NAMALWA (cell line): ENCODE results near the gene TMPRSS3.

Source experiments
- DNase-seq: peaks from one replicate; pipeline ENCODE4 v3.0.0-alpha.2; 2015; ENCODE audit warnings: low spot score

TMPRSS3 gene

DNA sequence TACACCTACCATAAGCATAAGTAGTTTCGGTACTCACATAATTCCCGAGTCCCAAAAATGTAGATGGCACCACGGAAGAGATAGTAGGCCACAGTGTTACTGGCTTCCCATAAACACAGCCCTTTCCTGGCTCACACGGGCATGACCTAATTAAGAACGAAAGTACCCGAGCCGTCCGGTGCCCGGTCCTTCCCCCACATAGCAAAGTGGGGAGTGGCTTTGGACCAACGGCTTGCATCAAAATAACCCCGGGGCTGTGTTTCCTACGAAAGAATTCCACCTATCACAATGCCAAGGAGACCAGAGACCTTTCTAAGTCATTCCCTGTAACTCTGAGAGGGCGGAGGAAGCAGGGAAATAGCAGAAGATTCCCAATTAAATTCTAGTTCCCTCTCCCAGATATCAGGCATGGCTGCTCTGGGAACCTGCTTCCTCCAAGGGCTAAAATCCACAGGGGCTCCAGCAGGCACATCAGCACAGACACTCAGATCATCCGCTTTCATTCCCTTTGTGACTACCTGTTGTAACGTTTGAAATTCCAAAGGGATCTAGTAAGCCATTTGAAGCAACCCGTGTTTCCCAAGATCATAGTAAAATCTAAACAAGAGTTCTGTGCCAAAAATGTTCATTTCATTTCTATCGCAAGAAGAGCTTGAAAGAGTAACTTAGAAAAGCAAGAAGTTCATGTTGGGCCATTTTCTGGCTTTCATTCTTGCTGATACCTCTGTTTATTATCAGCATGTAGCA lies at the start of gene TMPRSS3:
TMPRSS3 (minus strand) TSS at position 148 of the 747 bp plus-strand sequence. CDS start 635 bp downstream, outside the sequence.
- no peak for DNase-seq

DNA sequence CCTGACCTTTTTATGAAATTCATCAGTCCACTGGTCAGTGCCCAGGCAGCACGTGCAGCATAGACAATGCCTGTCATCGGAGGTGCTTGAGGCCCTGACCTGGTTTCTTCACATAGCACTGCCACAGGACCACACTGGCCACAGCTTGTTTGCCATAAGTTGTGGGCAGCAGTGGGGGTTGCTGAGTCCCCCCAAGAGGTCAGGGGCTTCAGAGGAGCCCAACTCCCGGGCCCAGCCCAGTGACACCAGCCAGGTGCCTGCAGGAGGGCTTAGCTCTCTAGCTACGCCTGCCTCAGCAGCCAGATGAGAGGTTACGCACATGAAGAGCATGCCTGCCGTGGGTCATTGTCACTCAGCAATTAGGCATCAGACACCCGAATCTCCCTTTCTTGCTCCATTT lies 49.5 kb upstream of the TMPRSS3 start:
- no peak for DNase-seq

DNA sequence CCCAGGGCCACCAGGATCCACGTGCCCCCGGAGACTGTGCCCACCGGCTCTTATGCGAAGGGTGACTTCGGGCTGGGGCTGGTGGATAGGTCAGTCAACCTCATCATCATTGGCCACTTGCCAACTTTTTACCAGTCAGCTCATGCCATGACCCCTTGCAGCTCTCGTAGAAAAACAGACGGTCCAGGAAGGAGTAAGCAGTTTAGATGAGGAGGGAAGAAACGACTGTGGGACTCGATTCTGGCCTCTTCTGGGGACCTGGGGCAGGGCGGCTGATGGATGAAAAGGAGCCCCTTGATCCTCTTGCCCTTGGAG lies 48.9 kb upstream of the TMPRSS3 start:
- DNase-seq, result no peak

DNA sequence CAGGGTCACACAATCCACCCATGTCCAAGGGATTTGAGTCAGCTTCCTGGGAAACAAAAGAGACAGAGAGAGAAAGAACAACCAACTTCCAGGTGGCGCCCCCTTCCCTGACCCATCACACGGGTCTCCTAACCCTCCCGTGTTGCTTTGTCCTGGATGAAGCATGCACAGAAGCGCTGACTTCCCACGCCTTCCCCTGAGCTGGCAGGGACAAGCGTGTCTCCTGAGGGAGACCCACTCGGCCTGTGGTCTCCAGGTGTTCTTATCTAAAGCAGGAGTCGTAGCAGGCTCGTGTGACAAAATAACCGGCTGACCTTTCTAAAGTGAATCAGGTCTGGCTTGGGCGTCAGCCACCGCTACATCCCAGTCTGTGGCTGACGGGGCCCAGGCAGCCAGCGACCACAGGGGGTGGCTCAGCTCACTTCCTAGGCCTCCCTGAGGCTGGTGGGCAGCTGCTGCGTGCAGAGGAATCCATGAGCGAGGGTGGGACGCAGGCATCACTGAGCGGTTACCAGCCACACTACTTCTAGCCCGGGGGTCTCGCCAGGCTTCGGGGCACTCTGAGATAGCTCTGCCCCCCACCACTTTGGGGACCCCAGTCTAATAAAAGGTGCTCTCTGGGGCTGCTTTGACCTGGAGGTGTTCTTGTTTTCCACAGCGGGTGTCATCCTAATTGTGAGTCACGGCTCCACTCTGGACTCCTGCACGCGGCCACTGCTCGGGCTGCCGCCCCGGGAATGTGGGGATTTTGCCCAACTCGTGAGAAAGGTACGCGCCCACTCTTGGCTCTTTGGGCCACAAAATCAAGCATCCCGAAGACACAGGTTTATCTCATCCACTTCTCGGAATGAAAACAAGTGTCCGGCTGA lies 48.3 kb upstream of the TMPRSS3 start:
- DNase-seq, result no peak

DNA sequence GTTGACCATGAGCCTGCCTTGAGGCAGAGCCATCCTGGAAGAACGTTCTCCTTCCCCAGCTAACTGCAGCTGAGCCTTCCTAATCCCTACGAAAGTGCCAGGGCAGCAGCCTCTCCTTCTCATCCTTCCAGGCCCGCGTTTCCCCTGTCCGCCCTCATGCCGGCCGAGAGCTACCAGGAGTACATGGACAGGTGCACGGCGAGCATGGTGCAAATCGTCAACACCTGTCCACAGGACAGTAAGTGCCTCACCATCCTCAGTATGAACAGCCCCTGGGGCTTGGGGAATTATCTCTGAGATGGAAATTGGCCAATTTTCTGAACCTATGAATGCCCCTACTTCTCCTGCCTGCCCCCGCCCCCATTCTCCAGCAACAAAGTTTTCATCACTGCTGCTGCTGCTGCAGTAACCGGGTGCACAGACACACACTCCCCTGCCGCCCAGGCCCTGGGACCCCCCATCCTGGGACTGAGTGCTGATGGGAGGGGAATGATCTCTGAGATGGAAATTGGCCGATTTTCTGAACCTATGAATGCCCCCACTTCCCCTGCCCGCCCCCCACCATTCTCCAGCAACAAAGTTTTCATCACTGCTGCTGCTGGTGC lies 47.4 kb upstream of the TMPRSS3 start:
- DNase-seq, result no peak

DNA sequence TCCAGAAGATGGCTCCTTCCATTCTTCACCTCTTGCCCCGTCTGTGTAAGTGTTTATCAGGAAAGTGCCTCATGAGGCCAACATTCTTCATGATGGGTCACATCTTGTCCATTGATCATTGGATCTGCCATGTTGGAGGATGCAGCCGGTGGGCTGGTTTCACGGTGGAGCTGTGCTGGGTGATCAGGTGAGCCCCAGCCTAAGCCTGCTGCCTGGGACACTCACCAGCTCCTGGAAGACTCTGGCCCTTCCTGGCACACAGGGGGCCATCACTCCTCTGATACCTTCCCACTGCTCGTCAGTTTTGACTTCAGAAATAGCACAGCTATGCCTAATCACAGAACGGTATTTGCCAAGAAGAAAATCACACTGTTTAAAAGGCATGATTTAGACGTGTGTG lies 46.1 kb upstream of the TMPRSS3 start:
- DNase-seq, result no peak

DNA sequence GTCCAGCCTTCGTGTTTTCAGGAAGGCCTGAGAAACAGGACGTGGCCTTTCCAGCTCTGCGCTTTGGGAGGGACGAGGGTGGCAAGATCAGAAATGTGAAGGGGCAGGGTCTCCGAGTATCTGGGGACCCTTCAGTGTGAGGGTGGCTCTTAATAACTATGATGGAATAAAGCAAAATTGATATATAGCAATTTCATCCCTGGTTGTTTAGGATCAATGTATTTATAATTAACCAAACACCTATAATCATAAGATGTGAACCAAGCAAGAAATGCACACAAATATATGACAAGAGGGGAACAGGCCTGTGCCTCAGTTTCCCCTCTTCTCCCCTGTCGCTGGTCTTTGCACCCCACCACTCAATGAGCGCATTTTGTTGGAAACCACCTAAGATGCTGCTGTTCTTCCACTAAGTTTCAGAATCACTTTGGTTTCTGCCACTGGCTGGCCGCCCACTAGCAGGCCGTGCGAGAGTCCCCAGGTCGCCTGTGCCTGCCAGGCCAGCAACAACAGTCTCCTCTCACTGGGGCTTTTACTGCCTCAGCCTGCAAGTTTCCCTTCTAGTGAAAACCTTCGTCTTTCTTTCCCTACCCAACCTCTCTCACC lies 44.4 kb upstream of the TMPRSS3 start:
- no peak for DNase-seq

DNA sequence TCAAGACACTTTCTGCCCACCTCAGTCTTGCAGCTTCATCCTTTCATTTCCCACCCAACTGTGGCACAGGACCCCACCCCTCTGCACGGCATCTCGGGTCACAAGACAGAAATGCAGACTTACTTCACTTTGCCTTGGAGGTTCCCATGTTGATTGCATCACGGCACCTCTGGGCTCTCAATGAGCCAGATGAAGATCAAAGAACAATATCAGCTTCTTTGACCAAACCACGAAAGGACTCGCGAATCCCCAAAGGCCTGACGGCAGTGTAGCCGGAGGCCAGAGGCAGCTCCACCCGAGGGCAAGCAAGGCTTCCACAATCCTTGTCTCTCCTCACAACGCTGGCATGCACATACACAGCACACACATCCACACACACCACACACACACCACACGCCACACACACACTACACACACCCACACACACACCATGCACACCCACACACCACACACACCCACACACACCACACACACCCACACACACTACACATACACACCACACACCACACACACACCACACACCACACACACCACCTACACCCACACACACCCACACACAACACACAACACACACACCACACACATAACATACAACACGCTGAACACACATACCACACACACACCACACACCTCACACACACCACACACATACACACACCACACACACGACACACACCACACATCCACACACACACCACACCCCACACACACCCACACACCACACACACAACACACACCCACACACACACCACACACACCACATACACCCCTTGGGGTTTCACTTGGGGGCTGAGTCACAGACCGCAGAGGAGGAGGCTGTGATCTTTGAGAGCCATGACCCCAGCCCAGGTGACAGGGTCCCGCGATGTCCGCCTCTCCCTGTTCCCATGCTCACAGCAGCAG lies 43.7 kb upstream of the TMPRSS3 start:
- no peak for DNase-seq

DNA sequence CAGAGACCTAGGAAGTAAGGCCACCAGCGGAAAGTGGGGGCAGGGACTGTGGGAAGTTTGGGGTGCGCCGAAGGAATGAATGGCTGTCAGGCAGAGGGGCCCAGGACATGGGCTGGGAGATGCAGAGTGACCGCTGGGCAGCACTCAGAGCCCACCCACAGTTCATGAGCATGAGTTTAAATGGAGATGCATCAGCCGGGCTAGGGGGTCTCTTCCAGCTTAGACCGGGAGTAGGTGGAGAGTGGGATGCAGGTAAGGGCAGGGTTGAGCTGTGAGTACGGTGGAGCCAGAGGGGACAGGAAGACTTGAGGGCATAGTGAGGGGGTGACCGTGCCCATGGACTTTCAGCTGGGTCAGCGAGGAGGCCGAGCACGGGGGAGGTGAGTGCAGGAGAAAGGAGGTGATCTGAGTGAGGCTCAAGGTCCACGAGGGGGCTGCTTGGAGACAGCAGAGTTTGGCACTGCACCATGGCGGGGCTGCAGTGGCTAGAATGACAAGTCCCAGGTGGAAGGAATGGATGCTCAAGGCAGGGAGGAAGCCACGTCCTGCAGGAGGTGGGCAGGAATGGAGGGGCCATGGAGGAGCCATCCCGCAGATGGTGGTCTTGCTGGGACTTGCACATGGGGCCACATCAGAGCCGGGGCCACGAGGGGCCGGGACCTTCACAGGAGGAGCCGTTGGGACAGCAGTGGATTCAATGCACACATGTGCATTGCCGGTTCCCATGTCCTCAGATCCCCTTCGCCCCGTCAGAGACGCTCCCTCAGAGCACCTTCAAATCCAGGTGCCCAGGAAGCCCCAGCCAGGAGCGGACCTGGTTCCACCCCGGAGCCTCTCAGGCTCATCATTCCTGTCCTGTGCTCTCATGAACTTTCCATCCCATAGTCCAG lies 42.7 kb upstream of the TMPRSS3 start:
- no peak for DNase-seq

DNA sequence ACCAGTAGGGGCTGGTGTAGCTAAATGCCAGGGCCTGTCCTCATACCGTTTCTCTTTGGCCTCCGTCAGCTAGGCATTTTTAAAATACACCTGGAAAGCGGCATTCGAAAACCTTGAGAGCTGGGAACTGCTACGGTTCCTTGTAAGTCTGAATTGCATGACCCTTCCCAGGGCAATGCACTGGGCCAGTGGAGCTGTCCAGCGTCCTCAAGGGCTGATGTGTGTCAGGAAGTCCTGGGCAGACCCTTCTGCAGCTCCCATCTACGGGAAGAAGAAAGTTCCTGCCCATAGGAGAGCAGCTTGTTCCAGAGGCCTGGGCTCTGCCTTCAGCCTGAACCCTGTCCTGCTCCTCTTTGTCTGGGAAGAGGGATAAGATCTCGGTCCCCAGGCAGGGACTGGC lies 41.9 kb upstream of the TMPRSS3 start:
- no peak for DNase-seq

DNA sequence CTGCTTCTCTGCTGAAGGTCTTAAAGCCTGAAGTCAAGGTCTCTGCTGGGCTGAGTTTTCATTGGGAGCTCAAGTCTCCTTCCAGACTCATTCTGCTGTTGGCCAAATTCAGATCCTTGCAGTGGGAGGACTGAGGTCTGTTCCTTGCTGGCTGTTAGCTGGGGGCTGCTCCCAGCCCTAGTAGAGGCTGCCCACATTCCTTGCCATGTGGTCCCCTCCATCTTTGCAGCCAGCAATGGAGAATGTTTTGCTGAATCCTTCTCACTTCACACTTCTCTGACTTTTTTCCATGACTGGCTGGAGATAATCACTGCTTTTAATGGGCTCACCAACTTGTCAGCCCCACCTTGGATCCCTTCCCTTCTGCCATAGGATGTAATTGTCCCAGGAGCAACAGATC lies 41.1 kb upstream of the TMPRSS3 start:
- DNase-seq, result no peak

DNA sequence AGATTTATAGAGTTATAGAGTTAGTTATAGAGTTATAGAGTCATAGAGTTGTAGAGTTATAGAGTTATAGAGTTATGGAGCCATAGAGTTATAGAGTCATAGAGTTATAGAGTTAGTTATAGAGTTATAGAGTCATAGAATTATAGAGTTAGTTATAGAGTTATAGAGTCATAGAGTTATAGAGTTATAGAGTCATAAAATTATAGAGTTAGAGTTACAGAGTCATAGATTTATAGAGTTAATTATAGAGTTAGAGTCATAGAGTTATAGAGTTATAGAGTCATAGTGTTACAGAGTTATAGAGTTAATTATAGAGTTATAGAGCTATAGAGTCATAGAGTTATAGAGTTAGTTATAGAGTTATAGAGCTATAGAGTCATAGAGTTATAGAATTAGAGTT lies 40.0 kb upstream of the TMPRSS3 start:
- DNase-seq, result no peak

DNA sequence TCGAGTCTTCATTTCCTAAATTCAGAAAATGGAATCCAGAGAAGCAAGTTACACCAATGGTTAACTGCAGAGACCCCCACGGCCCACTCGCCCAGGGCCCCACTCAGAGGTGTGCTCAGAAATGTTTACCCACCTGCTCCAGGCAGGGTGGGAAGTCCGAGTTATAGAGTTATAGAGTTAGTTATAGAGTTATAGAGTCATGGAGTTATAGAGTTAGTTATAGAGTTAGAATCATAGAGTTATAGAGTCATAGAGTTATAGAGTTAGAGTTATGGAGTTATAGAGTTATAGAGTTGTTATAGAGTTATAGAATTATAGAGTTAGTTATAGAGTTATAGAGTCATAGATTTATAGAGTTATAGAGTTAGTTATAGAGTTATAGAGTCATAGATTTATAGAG lies 39.5 kb upstream of the TMPRSS3 start:
- no peak for DNase-seq

DNA sequence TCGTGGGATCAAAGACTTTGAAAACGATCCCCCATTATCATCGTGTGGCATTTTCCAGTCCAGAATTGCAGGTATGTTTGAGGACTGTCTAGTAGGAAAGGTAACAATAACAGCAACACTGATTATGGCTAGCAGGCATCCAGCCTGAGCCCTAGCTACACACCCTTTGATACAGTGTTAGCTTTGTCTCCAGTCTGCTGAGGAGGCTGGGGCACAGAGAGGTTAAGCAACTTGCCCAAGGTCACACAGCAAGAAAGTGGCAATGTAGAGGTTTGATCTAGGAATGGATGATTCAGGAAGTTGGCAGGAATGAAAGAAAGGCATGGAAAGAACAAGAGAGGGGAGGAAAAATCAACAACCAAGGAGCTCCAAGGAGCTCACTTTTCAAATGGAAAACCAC lies 39.0 kb upstream of the TMPRSS3 start:
- no peak for DNase-seq

DNA sequence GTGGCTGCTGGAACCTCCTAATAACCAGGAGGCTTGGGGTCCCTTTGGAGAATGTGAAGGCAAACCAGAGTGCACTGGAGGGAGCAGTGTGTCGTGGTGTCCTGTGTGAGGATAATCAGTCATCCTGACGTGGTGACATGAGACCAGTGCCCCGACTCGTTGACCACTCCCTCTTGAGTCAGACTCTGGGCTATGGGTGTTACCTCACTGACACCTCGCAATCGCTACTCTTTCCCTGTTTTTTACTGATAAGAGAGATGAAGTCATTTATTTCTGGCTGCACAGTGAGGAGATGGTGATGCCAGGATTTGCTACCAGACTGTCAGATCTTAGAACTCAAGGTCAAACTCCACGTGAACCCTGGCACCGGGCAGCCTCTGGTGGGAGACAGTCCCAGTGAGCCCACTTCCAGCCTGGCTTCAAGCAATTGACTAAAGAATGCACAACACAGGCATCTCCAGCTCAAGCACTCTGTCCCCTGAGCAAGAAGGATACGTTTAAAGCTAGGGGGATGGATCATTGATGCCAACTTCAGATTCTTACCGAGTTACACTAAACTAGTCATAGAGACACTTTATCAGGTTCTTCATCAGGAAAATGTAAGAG lies 38.2 kb upstream of the TMPRSS3 start:
- no peak for DNase-seq

DNA sequence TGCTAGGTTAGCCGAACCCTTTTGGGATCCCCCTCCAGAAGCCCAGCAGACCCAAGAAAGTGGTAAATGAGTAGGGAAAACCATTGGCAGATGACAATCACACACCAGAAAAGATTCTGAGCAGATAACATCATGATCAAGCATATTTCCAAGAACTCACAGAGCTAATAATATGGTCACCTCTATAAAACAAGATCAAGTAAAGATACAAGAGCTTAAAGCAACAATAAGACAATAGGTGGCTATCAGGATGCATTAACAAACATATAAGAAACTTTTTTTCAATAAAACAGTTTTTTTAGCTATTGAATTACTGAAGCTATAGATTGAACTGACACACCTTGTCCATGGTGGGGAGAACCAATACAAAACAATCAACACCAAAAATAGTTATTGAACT lies 36.8 kb upstream of the TMPRSS3 start:
- no peak for DNase-seq

DNA sequence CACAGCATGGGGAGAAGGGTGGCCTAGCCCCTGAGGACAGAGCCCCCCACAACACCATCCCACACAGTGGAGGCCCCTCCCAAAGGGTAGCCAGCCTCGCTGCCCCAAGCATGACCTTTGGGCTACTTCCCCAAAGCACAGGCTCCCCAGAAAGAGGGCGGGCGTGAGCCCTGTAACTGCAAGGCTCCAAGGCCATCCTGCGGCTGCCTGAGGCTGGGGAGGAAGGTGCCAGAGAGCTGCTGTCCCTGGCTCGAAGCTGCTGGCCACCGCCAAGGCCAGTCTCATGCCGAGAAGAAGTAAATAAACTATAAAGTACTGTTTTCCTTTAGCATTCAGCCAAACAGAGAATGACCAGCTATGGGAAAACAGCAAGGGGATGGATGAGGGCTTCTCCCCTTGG lies 35.3 kb upstream of the TMPRSS3 start:
- no peak for DNase-seq

DNA sequence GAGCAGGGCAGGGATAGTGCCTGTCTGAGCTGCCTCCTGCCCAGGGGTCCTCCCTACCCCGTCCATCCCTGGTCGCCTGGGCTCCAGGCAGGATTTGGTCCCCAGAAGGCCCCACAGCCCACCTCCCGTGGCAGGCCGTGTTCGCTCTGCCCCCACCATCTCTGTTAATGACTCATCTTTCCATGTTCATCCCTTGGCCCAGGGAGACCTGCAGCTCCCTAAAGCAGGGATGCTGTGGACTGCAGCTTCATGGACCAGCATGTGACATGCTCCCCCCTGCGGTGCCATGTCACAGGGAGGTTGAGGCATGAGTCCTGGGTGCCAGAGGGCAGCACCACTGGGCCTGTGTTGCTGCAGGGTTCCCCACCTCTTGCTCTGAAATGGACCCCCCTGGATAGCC lies 34.7 kb upstream of the TMPRSS3 start:
- DNase-seq, result no peak

DNA sequence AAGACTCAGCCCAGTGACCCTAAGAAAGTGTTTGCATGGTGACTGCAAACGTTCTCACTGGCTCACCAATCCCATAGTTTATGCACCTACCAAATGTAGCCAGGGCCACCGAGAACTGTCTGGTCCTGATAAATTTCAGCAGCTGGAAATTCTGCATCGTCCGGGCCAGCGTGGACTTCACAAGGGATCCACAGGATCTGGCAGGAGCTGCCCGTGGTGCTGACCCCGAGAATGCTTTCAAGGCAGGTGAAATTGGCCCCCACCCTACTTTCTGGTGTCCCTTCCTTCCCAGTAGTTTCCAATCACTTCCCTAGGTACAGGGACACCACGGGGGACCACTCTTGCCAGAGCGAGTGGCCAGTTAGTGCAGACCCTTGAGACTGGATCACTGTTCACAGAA lies 34.0 kb upstream of the TMPRSS3 start:
- DNase-seq, result no peak

DNA sequence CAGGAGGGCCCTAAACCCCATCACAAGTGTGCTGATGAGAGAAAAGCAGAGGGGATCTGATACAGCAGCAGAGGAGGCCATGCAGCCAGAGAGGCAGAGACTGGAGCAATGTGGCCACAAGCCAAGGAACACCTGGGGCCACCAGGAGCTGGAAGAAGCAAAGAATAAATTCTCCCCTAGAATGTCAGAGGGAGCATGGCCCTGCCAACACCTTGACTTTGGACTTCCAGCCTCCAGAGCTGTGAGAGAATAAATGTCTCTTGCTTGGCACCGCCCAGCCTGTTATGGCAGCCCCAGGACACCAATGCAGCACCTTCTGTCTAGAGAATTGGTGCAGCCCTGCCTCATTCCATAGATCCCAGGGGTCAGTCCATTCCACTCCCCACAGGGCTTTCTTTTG lies 33.2 kb upstream of the TMPRSS3 start:
- no peak for DNase-seq
